HCT116 (cell line): ENCODE measurements around the gene SRGAP2C. TPM values are rescaled to one million over a fixed set of nuclear protein-coding genes. Genes with fewer than 3 reads are reported as not detected.
"Not testable (repeated sequence)": the region's sequence is repeated elsewhere in the genome, so short reads cannot be mapped to it uniquely, and the experiment has no call there.

Experiments used
- ATAC-seq: fragments of 200-7000 bp; cut with Tn5 transposase; 2 replicates; pipeline ENCODE4 v1.9.1; 2020; ENCODE audit warnings: mild to moderate bottlenecking, moderate library complexity
- BruUV-seq: library from RNA; stranded (reverse); fragments of 400-500 nt; replicated peaks from 2 replicates; lab custom pipeline; 2021; lab: Mats Ljungman, UMichigan
- CTCF ChIA-PET: fragments of 300-600 bp; sonication (Branson Sonifier 250); formaldehyde crosslinking; loops from one replicate; lab custom pipeline; 2021; ENCODE audit warnings: antibody characterized with exemption; lab: Charles Lee
- POLR2A ChIA-PET: fragments of 300-600, 350-600 bp; sonication (Branson Sonifier 250); formaldehyde crosslinking; loops from one replicate; lab custom pipeline; 2021; ENCODE audit warnings: antibody characterized with exemption; lab: Charles Lee
- RAD21 ChIA-PET, 2 experiments: fragments of 300-600 bp; sonication (Branson Sonifier 250); formaldehyde crosslinking; loops; one replicate each; lab custom pipeline; 2023; ENCODE audit warnings: low total read pairs in 2 of 2; ENCODE audit not compliant: uncharacterized antibody in 2 of 2, unreplicated experiment in 2 of 2, low non-redundant PET in 1 of 2; lab: Charles Lee
- DNase-seq: peaks from one replicate; pipeline ENCODE4 v3.0.0-alpha.2; 2010; ENCODE audit warnings: low read depth, low spot score
- H2AFZ ChIP-seq: fragments of 200-600 bp; shearing (Covaris generic), sonication (generic); 2 replicates; pipeline ENCODE4 v1.6.1; 2017; ENCODE audit warnings: low read depth, mixed run types, mixed read lengths, antibody characterized with exemption, low read length; ENCODE audit not compliant: poor library complexity, severe bottlenecking
- H3K27ac ChIP-seq: 2 replicates; pipeline ENCODE4 v1.5.1; 2012; ENCODE audit warnings: low read depth, low read length
- H3K27me3 ChIP-seq: fragments of 200-600 bp; sonication (generic); 2 replicates; pipeline ENCODE4 v1.6.1; 2016; ENCODE audit warnings: mixed run types, low read length, mixed read lengths; ENCODE audit not compliant: insufficient read depth
- H3K36me3 ChIP-seq, 2 experiments: fragments of 200-500 bp in 1 of 2; fragments of 200-600 bp in 1 of 2; sonication (Bioruptor generic) in 1 of 2; sonication (generic) in 1 of 2; 2 replicates each; pipeline versions ENCODE4 v1.5.1 to v1.6.1; 2014 to 2016; ENCODE audit warnings: low read length in 2 of 2, inconsistent platforms in 1 of 2, mixed read lengths in 1 of 2, mixed run types in 1 of 2; ENCODE audit not compliant: insufficient read depth in 2 of 2, control insufficient read depth in 1 of 2
- H3K4me1 ChIP-seq, 2 experiments: fragments of 200-600 bp in 1 of 2; sonication (generic) in 1 of 2; 2 replicates each; pipeline versions ENCODE4 v1.5.1 to v1.6.1; 2012 to 2017; ENCODE audit warnings: low read length in 2 of 2, inconsistent platforms in 1 of 2, mild to moderate bottlenecking in 1 of 2, mixed read lengths in 1 of 2, mixed run types in 1 of 2, moderate library complexity in 1 of 2; ENCODE audit not compliant: insufficient read depth in 2 of 2, control insufficient read depth in 1 of 2
- H3K4me2 ChIP-seq: fragments of 200-600 bp; sonication (generic); 2 replicates; pipeline ENCODE4 v1.6.1; 2017; ENCODE audit warnings: mixed run types, low read length, mixed read lengths
- H3K4me3 ChIP-seq, 2 experiments: fragments of 200-600 bp in 1 of 2; sonication (generic) in 1 of 2; replicated peaks in 1 of 2; 2 replicates each; pipeline ENCODE4 v1.5.1; 2011 to 2016; ENCODE audit warnings: low read length in 2 of 2, control low read depth in 1 of 2, low read depth in 1 of 2, mild to moderate bottlenecking in 1 of 2, mixed read lengths in 1 of 2, mixed run types in 1 of 2
- H3K79me2 ChIP-seq: fragments of 200-600 bp; sonication (generic); 2 replicates; pipeline ENCODE4 v1.6.1; 2017; ENCODE audit warnings: mild to moderate bottlenecking, mixed run types, low read length, moderate library complexity, mixed read lengths; ENCODE audit not compliant: insufficient read depth
- H3K9ac ChIP-seq: fragments of 200-600 bp; sonication (generic); 2 replicates; pipeline ENCODE4 v1.6.1; 2016; ENCODE audit warnings: low read length, mixed read lengths
- H3K9me2 ChIP-seq: fragments of 200-600 bp; sonication (generic), shearing (Covaris generic); 2 replicates; pipeline ENCODE4 v1.6.1; 2017; ENCODE audit warnings: mixed run types, mild to moderate bottlenecking, moderate library complexity; ENCODE audit not compliant: insufficient read depth
- H3K9me3 ChIP-seq, 2 experiments: fragments of 200-500 bp in 1 of 2; fragments of 200-600 bp in 1 of 2; sonication (Bioruptor generic) in 1 of 2; sonication (generic) in 1 of 2; 2 replicates each; pipeline ENCODE4 v1.6.1; 2014 to 2017; ENCODE audit warnings: low read length in 2 of 2, mixed read lengths in 2 of 2, inconsistent platforms in 1 of 2, low read depth in 1 of 2, mild to moderate bottlenecking in 1 of 2, mixed run types in 1 of 2, moderate library complexity in 1 of 2; ENCODE audit not compliant: control insufficient read depth in 1 of 2, insufficient read depth in 1 of 2
- H4K20me1 ChIP-seq: fragments of 200-600 bp; sonication (generic), shearing (Covaris generic); 2 replicates; pipeline ENCODE4 v1.6.1; 2017; ENCODE audit warnings: mixed run types, mild to moderate bottlenecking, moderate library complexity; ENCODE audit not compliant: insufficient read depth
- intact Hi-C: fragments of 100-400 bp; cut with micrococcal nuclease; formaldehyde crosslinking; loops from 2 replicates; pipeline ENCODE4 v1.10.0; 2022
- total RNA-seq: library from RNA; stranded (reverse); gene quantifications from one replicate; pipeline ENCODE4 v1.2.1, GENCODE V29; 2021; ENCODE audit not compliant: unreplicated experiment

Gene SRGAP2C
- total RNA-seq, 1 experiment from 2014 or later = 21.3 TPM

DNA sequence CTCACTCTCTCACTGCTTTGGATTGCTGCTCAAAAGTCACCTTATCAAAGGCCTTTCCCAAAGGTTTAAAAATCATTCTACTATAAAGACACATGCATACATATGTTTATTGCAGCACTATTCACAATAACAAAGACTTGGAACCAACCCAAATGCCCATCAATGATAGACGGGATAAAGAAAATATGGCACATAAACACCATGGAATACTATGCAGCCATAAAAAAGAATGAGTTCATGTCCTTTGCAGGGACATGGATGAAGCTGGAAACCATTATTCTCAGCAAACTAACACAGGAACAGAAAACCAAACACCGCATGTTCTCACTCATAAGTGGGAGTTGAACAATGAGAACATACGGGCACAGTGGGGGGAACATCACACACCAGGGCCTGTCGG is 45.9 kb downstream of the SRGAP2C start:
- H3K9me3 ChIP-seq, CTCF ChIA-PET, H2AFZ ChIP-seq, ATAC-seq, POLR2A ChIA-PET, H3K4me3 ChIP-seq, RAD21 ChIA-PET, H3K79me2 ChIP-seq, H3K9me2 ChIP-seq, intact Hi-C loops, H3K4me1 ChIP-seq, DNase-seq, BruUV-seq, H4K20me1 ChIP-seq, H3K4me2 ChIP-seq, H3K36me3 ChIP-seq, H3K9ac ChIP-seq, H3K27ac ChIP-seq, H3K27me3 ChIP-seq: not testable (repeated sequence)

DNA sequence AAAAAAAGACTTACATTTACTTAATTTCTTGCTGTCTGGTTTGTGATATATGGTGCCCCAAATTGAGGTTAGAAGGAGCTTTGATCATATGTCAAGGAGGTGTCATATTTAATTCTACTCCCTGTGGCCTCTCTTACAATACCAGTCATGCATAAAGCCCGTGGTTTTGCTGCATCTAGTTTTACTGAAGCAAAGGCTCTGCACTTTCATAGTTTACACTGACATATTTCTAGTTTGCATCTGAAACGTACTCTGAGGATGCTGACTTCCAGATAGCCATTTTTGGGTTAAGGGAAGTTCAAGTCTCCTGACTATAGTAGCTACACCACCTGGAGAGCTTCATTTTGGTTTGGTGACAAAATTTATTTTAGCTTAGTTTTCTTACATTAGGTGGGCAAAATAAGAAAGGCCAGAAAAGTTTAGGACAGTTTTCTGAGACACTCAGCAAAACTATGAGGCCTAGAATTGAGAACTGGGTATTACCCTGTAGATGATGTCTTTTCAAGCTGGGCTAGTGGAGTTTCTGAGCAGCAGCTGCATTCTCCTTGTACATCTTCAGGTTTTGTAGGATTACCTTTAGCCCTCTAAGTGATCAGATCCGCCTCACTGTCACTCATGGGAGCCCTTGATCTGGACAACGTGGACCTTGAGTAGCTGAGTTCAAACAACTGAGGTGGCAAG is 47.8 kb downstream of the SRGAP2C start:
- H3K27ac ChIP-seq, H3K27me3 ChIP-seq, RAD21 ChIA-PET, ATAC-seq, H3K4me1 ChIP-seq, BruUV-seq, H3K9me3 ChIP-seq, DNase-seq, POLR2A ChIA-PET, H3K9me2 ChIP-seq, H3K4me3 ChIP-seq, H3K4me2 ChIP-seq, intact Hi-C loops, H4K20me1 ChIP-seq, H3K36me3 ChIP-seq, H3K79me2 ChIP-seq, H3K9ac ChIP-seq, CTCF ChIA-PET, H2AFZ ChIP-seq: not testable (repeated sequence)

DNA sequence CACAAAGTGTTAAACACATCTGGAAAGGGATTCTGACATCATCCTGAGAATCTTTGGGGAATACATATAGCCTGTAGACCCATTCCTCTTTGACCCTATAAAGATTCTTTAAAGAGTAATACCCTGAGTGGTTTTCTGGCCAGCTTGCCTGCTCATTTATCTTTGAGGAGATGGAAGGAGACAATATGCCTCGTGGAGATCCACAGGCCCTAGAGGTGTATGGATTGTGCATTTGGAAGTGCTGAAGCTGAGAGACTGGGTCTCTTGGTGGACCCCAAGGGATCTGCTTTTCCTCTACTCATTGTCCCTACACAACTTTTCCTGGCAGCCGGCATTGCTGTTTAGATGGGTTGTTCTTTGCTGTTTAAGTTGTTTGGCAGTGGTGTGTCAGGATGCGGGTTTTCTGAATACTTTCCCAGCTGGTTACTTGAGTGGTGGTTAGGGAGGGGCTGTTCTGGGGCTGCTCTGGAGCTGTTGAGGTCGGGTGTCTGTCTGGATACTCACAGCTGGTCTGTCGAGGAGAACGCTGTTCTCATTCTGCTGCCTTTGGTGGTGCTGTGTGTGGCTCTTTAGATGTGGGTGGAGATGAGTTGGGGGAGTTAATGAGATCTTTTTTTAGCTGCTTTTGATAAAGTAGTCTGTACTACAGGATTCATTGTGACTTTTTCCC is 49.5 kb downstream of the SRGAP2C start:
- CTCF ChIA-PET, POLR2A ChIA-PET, H4K20me1 ChIP-seq, H3K4me1 ChIP-seq, H3K36me3 ChIP-seq, H3K27me3 ChIP-seq, H3K27ac ChIP-seq, BruUV-seq, H3K79me2 ChIP-seq, intact Hi-C loops, H3K4me2 ChIP-seq, H3K9ac ChIP-seq, H3K9me3 ChIP-seq, H2AFZ ChIP-seq, H3K9me2 ChIP-seq, ATAC-seq, H3K4me3 ChIP-seq, DNase-seq, RAD21 ChIA-PET: not testable (repeated sequence)

DNA sequence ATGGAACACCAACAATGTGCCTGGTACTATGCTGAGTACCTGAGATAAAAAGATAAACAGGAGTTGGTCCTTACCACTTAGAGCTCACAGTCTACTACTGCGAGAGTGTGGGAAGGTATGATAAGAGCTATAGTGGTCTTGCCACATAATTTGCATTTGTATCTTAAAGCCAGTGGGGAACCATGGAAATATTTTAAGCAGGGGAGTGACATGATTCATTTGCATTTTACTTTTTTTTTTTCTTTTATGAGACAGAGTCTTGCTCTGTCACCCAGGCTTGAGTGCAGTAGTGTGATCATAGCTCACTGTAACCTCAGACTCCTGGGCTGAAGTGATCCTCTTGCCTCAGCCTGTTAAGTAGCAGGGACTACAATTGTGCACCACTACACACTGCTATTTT is 53.6 kb downstream of the SRGAP2C start:
- ATAC-seq, H3K9me3 ChIP-seq, CTCF ChIA-PET, H3K9me2 ChIP-seq, H3K79me2 ChIP-seq, POLR2A ChIA-PET, H2AFZ ChIP-seq, H3K4me1 ChIP-seq, RAD21 ChIA-PET, intact Hi-C loops, H3K27ac ChIP-seq, DNase-seq, H3K36me3 ChIP-seq, H3K9ac ChIP-seq, H3K4me2 ChIP-seq, H3K4me3 ChIP-seq, H3K27me3 ChIP-seq, BruUV-seq, H4K20me1 ChIP-seq: not testable (repeated sequence)
